Measurements from ENCODE around the gene MAN1A1.

The MAN1A1 gene

DNA sequence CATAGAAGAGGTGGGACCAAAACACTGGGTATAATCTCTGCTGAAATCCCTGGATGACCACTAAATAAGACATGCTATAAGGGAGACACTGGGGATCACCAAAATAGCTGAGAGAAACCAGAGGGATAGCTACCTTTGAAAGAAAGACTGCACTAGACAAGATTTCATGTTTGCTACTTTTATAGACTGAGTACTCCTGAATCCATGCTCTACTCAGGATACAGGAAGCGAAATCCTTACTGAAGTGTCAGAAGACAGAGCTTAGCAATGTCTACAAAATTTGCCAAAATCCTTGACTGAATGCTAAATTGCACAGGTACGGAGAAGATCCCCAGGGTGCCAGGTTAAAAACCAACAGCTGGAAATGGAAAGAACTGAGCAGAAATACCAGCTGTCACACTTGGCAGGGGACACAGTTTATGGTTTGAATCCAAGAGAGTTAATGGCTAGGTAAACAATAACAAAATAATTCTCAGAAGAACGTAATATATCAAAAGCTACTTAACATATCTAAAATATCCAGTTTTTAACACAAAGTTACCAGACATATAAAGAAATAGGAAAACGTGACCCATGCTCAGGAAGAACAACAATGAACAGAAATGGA, 125.4 kb downstream of the MAN1A1 start:
- peaks cover 0 to 6% (median 2%) of the 10 kb centered on the region in 4 donors for H3K4me1 ChIP-seq
- H3K4me3 ChIP-seq: no peak overlapping the region
- intact Hi-C loops (cut with DNase I; ENCODE audit: low total_unique reads): no loop called here
- H3K27me3 ChIP-seq: no peaks in the 10 kb centered on the region
- no peaks in the 10 kb centered on the region for H3K9me3 ChIP-seq
- no peaks in the 10 kb centered on the region for H3K36me3 ChIP-seq
- TF ChIP-seq, protein P1, sequence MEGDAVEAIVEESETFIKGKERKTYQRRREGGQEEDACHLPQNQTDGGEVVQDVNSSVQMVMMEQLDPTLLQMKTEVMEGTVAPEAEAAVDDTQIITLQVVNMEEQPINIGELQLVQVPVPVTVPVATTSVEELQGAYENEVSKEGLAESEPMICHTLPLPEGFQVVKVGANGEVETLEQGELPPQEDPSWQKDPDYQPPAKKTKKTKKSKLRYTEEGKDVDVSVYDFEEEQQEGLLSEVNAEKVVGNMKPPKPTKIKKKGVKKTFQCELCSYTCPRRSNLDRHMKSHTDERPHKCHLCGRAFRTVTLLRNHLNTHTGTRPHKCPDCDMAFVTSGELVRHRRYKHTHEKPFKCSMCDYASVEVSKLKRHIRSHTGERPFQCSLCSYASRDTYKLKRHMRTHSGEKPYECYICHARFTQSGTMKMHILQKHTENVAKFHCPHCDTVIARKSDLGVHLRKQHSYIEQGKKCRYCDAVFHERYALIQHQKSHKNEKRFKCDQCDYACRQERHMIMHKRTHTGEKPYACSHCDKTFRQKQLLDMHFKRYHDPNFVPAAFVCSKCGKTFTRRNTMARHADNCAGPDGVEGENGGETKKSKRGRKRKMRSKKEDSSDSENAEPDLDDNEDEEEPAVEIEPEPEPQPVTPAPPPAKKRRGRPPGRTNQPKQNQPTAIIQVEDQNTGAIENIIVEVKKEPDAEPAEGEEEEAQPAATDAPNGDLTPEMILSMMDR (IDR thresholded peaks at IDR 0.05): no peak
- no peak overlapping the region for H3K27ac ChIP-seq
- DNase-seq: no peak

DNA sequence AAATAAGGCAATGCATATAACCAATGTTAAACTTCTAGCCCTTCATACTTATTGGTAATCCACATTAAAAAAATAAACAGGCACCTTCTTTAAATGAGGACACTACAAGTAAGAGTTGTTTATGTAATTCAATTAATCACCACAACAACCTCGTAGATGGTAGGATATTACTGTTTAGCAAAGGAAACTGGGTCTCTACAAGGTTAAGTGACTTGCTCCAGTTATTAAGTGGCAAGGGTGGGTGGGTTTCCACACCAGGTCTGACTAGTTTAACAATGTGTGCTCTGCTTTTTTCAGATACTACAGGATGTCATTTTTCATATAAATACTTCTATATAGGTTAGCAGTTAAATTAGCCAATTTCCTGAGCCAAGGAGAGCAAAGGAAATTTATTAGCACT, 129.1 kb downstream of the MAN1A1 start:
- Histone ChIP-seq H3K4me1 (peaks cover 0 to 16% (median 2%) of the 10 kb centered on the region in 4 donors), H3K27me3 (no peaks in the 10 kb centered on the region), H3K9me3 (no peaks in the 10 kb centered on the region), H3K4me3 (no peak overlapping the region), H3K27ac (no peak overlapping the region), H3K36me3 (no peaks in the 10 kb centered on the region)
- intact Hi-C loops (cut with DNase I; ENCODE audit: low total_unique reads): no loop called here
- DNase-seq: no peak
- TF ChIP-seq, protein P1 (IDR thresholded peaks at IDR 0.05): no peak

DNA sequence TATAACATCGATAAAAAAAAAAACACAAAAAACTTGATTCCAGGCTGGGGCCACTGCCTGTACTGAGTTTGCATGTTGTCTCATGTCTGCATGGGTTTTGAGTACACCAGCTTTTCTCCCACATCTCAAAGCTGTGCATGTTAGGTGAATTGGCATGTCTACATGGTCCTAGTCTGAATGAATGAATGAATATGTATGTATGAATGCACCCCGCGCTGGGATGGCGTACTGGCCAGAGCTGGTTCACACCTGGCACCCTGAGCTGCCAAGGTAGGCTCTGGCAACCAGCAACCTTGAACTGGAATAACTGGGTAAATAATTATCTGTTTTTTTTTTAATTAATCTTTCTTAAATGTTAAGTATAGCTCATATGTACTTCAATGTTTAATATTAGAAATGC, 131.0 kb downstream of the MAN1A1 start:
- H3K4me3 ChIP-seq: no peak overlapping the region
- no peak overlapping the region for H3K27ac ChIP-seq
- intact Hi-C loops (cut with DNase I; ENCODE audit: low total_unique reads): no loop called here
- H3K27me3 ChIP-seq: no peaks in the 10 kb centered on the region
- H3K36me3 ChIP-seq: no peaks in the 10 kb centered on the region
- DNase-seq: no peak
- TF ChIP-seq, protein P1 (IDR thresholded peaks at IDR 0.05): no peak
- H3K4me1 ChIP-seq: peaks cover 0 to 24% (median 3%) of the 10 kb centered on the region in 4 donors
- H3K9me3 ChIP-seq: no peaks in the 10 kb centered on the region

DNA sequence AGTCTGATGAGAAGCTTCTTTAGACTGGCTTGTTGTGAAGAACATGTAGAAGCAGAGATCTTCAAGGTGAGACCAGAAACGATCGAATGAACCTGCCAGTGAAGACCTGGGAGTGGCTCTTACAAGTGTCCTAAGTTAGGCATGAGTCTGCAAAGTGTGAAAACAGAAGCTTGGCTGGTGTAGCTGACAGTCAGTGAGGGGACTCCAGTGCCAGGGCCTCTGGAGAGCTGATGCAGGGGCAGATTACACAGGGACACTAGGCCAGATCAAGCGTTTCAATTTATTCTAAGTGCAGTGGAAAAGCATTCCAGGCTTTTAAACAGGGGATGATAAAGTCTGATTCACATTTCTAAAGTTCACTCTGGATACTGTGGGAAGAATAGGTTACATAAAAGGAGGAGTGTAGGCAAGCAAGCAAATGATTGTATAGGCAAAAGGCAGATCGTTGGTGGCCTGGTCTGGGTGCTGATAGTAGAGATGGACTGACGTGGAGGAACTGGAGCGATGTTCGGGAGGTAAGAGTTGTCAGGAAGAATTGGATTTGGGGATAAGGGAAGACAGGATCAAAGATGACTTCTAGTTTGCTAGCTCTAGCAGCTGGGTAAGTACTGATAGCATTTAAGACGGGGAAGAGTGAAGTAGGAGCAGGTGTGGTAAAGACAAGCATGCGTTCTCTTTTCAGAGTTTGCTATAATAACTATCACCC, 133.5 kb downstream of the MAN1A1 start:
- intact Hi-C loops (cut with DNase I; ENCODE audit: low total_unique reads): no loop called here

DNA sequence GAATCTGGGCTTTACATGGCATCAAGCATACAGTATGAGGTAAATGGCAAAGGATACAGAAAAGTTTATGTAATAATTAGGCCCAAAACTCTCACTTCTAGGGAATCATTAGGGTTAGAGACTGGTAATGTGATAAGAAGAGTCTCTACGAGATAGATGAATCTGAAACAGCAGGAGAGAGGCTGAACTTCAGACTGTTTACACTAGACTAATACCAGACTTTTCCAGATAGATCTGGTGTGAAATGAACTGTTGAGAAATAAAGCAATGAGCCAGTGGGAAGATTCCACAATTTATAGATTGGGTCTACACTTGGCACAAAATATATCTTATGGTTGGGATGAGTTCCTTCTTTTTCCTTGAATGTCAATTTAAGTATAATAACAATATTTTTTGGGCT, 134.3 kb downstream of the MAN1A1 start:
- TF ChIP-seq, protein P1 (IDR thresholded peaks at IDR 0.05): no peak
- Histone ChIP-seq H3K9me3 (no peaks in the 10 kb centered on the region), H3K27ac (no peak overlapping the region), H3K36me3 (no peaks in the 10 kb centered on the region), H3K4me3 (no peak overlapping the region), H3K4me1 (peaks cover 0 to 24% (median 3%) of the 10 kb centered on the region in 4 donors), H3K27me3 (no peaks in the 10 kb centered on the region)
- no peak for DNase-seq
- intact Hi-C loops (cut with DNase I; ENCODE audit: low total_unique reads): no loop called here

More for the DNA sequence above, 133.5 kb downstream of the MAN1A1 start:
- TF ChIP-seq, protein P1 (IDR thresholded peaks at IDR 0.05): no peak
- Histone ChIP-seq H3K4me1 (peaks cover 0 to 24% (median 3%) of the 10 kb centered on the region in 4 donors), H3K36me3 (no peaks in the 10 kb centered on the region), H3K9me3 (no peaks in the 10 kb centered on the region), H3K4me3 (no peak overlapping the region), H3K27me3 (no peaks in the 10 kb centered on the region), H3K27ac (no peak overlapping the region)
- DNase-seq: no peak
